ENCODE measurements around the gene TANC1. TPM values are rescaled to one million over a fixed set of nuclear protein-coding genes. Genes with fewer than 3 reads are reported as not detected.
A peak's percentile ranks its signal among the peaks of the same experiment; 100 is the strongest.

Gene TANC1
- total and polyA plus RNA-seq, 2 donors (not counting 3 experiments of a cell fraction or from before 2014, with no cell fraction given): 58.9 to 99.4 TPM

- Histone ChIP-seq H3K4me3 (replicated peaks in 1 of 3; ENCODE audit: insufficient read depth in 1 of 3, low read depth in 1 of 3, low read length in 3 of 3) (no peak overlapping the region), H3K27ac (ENCODE audit: insufficient read depth, low read depth, low read length) (no peak overlapping the region), H2AFZ (ENCODE audit: low read depth, low read length) (no peak overlapping the region), H3K9me1 (replicated peaks; ENCODE audit: control insufficient read depth, extremely low read depth, insufficient read depth, low read length) (no peaks in the 10 kb centered on the region), H3K27me3 (ENCODE audit: control insufficient read depth in 2 of 2, insufficient read depth in 2 of 2, low read length in 2 of 2) (no peaks in the 10 kb centered on the region), H3K9me3 (replicated peaks; ENCODE audit: control insufficient read depth, insufficient read depth, low read length) (no peaks in the 10 kb centered on the region), H3K36me3 (ENCODE audit: control insufficient read depth in 2 of 2, extremely low read depth in 1 of 2, insufficient read depth in 2 of 2, low read length in 2 of 2) (peaks cover 2 to 4% of the 10 kb centered on the region in 2 experiments), H3K4me1 (ENCODE audit: control insufficient read depth, extremely low read depth, insufficient read depth, low read length) (peaks cover 32% of the 10 kb centered on the region), H4K20me1 (replicated peaks; ENCODE audit: control insufficient read depth, extremely low read depth, insufficient read depth, low read length) (no peaks in the 10 kb centered on the region), H3K9ac (replicated peaks; ENCODE audit: extremely low read depth, insufficient read depth, low read length) (no peak overlapping the region), H3K4me2 (ENCODE audit: insufficient read depth, low read length) (no peak overlapping the region), H3K79me2 (ENCODE audit: control insufficient read depth, insufficient read depth, low read length) (peaks cover 42% of the 10 kb centered on the region)
- dilution Hi-C loops (cut with MboI; ENCODE audit: extremely low pct_ligation_motif_present, low sequenced_read_pairs) (no loop called here), intact Hi-C loops (cut with micrococcal nuclease) (loop anchor here (2.0 kb wide), 1 partner anchor 89 kb away; no protein-coding TSS in a partner anchor)
- no peak for FAIRE-seq
- TF ChIP-seq MAX (IDR thresholded peaks at IDR 0.05; ENCODE audit: insufficient read depth, insufficient read length): no peak
- ChIA-PET POLR2A (no interaction called here), CTCF (interaction anchor here (1.0 to 3.2 kb wide), 16 partner anchors 16 to 219 kb away, joined by 3 to 104 read pairs (median 8); partner anchors contain the start of gene TANC1)
- no TSS peak for BruUV-seq (replicated peaks)
- no peak for DNase-seq (ENCODE audit: low read depth, low spot score)
Observed at GRCh38 chr2:159119652-159120257, 151.3 kb downstream of the TANC1 start.

GRCh38 chr2:159123786-159124185, 155.3 kb downstream of the TANC1 start:
- POLR2A ChIA-PET: interaction anchor here (1.1 kb wide), 1 partner anchor 26 kb away, joined by 4 read pairs; no protein-coding TSS in a partner anchor
- H4K20me1 ChIP-seq (replicated peaks; ENCODE audit: control insufficient read depth, extremely low read depth, insufficient read depth, low read length): no peaks in the 10 kb centered on the region

More at GRCh38 chr2:159123786-159124185, 155.3 kb downstream of the TANC1 start:
- no peak for TF ChIP-seq MYC (IDR thresholded peaks at IDR 0.05; ENCODE audit: low read depth, low read length)
- no peak for TF ChIP-seq FOS (IDR thresholded peaks at IDR 0.05; ENCODE audit: borderline replicate concordance, insufficient read depth, low read length)
- no peak for TF ChIP-seq JUN (IDR thresholded peaks at IDR 0.05; ENCODE audit: borderline replicate concordance, insufficient read depth, insufficient read length, low read depth)
- Histone ChIP-seq H3K9me1 (replicated peaks; ENCODE audit: control insufficient read depth, extremely low read depth, insufficient read depth, low read length) (no peaks in the 10 kb centered on the region), H3K36me3 (ENCODE audit: control insufficient read depth in 2 of 2, extremely low read depth in 1 of 2, insufficient read depth in 2 of 2, low read length in 2 of 2) (peaks cover 2 to 4% of the 10 kb centered on the region in 2 experiments), H3K4me1 (ENCODE audit: control insufficient read depth, extremely low read depth, insufficient read depth, low read length) (peaks cover 35% of the 10 kb centered on the region), H3K27me3 (ENCODE audit: control insufficient read depth in 2 of 2, insufficient read depth in 2 of 2, low read length in 2 of 2) (no peaks in the 10 kb centered on the region), H3K79me2 (ENCODE audit: control insufficient read depth, insufficient read depth, low read length) (peaks cover 51% of the 10 kb centered on the region), H3K4me2 (ENCODE audit: insufficient read depth, low read length) (no peak overlapping the region), H3K27ac (ENCODE audit: insufficient read depth, low read depth, low read length) (peak overlapping the region; percentile 84), H3K9me3 (replicated peaks; ENCODE audit: control insufficient read depth, insufficient read depth, low read length) (no peaks in the 10 kb centered on the region), H2AFZ (ENCODE audit: low read depth, low read length) (no peak overlapping the region), H3K4me3 (replicated peaks in 1 of 3; ENCODE audit: insufficient read depth in 1 of 3, low read depth in 1 of 3, low read length in 3 of 3) (no peak overlapping the region), H3K9ac (replicated peaks; ENCODE audit: extremely low read depth, insufficient read depth, low read length) (peak overlapping the region; percentile 51)
- DNase-seq (ENCODE audit: low read depth, low spot score) (no peak), FAIRE-seq (no peak)
- BruUV-seq (replicated peaks): no TSS peak
- dilution Hi-C loops (cut with MboI; ENCODE audit: extremely low pct_ligation_motif_present, low sequenced_read_pairs) (no loop called here), intact Hi-C loops (cut with micrococcal nuclease) (loop anchor here (1.0 kb wide), 3 partner anchors 9 to 65 kb away; no protein-coding TSS in a partner anchor)
- CTCF ChIA-PET: interaction anchor here (0.8 to 4.0 kb wide), 6 partner anchors 9 to 221 kb away, joined by 3 to 35 read pairs (median 5); no protein-coding TSS in a partner anchor
